Cardiac fibroblast (primary cell): ENCODE measurements around the gene RGS7.
"Not testable (repeated sequence)": the region's sequence is repeated elsewhere in the genome, so short reads cannot be mapped to it uniquely, and the experiment has no call there.

Source experiments
- DNase-seq, 2 donors: peaks; one replicate each; pipeline versions ENCODE4 v3.0.0 to v3.0.0-alpha.2; 2010; ENCODE audit warnings: low read depth in 2 of 2
- H3K4me3 ChIP-seq, 2 donors: replicated peaks in 1 of 2; 1 replicate in 1 of 2; 2 replicates in 1 of 2; pipeline ENCODE4 v1.5.1; 2011; ENCODE audit warnings: low read depth in 2 of 2, low read length in 2 of 2, mild to moderate bottlenecking in 2 of 2, moderate library complexity in 1 of 2
- TF ChIP-seq, protein P1 (sequence below): IDR thresholded peaks from one replicate; pipeline ENCODE4 v1.5.1; 2011; ENCODE audit warnings: low read depth, mild to moderate bottlenecking, low read length, inconsistent platforms

The RGS7 gene

DNA sequence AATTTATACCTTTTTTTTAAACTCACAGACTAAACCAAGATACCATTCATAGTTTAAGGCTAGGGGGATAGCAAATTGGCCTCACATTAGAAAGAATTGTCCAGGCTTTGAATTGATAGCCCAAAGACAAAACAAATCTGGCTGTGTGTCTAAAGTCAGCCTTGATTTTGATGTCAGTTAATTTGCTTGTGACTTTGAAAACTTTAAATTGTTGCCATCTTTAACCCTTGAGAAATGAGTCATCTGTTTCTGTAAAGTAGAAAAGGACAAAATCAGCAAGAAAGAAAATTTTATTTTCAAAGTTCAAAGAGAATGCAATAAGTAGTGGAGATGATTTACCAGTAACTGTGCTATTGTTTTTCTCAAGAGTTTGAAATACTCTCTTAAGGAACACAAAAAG, 184.5 kb downstream of the RGS7 start:
- DNase-seq = no peak
- no peak overlapping the region for H3K4me3 ChIP-seq
- TF ChIP-seq, protein P1, sequence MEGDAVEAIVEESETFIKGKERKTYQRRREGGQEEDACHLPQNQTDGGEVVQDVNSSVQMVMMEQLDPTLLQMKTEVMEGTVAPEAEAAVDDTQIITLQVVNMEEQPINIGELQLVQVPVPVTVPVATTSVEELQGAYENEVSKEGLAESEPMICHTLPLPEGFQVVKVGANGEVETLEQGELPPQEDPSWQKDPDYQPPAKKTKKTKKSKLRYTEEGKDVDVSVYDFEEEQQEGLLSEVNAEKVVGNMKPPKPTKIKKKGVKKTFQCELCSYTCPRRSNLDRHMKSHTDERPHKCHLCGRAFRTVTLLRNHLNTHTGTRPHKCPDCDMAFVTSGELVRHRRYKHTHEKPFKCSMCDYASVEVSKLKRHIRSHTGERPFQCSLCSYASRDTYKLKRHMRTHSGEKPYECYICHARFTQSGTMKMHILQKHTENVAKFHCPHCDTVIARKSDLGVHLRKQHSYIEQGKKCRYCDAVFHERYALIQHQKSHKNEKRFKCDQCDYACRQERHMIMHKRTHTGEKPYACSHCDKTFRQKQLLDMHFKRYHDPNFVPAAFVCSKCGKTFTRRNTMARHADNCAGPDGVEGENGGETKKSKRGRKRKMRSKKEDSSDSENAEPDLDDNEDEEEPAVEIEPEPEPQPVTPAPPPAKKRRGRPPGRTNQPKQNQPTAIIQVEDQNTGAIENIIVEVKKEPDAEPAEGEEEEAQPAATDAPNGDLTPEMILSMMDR = no peak

DNA sequence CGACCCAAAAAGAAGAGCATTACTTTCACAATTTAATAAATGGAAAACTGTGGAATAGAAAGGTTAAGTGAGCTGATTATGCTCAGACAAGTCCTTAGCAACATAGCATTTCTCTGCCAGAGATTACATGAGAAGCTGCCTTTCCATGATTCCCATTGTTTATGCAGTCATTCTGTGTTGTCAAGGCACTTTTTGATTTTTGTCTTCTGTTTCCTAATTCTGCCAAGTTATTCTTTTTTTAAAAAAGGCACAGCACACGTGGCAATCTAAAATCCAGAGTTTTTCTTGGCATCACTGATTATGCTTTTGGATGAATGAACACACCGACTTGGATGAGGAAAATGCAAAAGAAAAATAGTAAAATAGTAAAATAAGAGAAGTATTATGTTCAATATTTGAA, 185.0 kb downstream of the RGS7 start:
- no peak for DNase-seq
- H3K4me3 ChIP-seq = no peak overlapping the region
- TF ChIP-seq, protein P1 = no peak

DNA sequence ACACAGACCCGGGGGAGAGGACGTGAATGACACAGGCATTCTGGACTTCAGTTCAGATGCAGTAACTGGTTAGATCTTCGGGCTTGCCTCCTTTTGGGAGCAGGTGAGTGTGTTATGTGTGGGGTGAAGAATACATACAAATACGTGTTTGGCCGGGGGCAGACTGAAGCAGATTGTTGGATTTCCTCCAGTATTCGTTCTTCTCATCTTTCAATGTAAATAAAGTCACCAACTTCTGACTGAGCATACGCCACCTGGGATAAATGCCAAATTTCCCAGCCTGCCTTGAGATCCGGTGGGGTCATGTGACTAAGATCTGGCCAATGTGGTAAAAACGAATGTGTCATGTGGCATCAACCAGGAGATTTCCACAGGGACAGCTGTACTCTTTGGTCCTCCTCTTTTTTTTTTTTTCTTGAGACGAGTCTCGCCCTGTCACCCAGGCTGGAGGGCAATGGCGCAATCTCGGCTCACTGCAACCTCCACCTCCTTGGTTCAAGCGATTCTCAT, 189.8 kb downstream of the RGS7 start:
- no peak overlapping the region for H3K4me3 ChIP-seq
- DNase-seq = no peak
- TF ChIP-seq, protein P1 = no peak

DNA sequence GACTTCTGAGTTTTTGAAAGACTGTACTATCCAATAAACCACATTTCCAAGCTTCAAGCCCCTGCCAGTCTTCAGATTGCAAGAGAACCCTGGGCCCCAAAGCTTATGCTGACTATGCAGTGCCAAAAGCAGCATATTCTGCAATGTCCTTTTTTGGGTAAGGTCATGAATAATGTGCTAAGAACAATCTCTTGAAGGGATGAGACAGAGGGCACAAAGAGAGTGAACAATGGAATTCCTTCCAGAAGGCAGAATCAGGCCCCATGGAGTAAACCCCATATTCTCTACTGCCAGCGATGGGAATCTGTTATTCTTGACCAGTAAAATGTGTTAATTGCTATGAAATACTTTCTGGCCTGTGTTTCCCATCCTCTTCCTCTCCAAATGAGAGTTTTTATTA, 190.4 kb downstream of the RGS7 start:
- no peak overlapping the region for H3K4me3 ChIP-seq
- TF ChIP-seq, protein P1 = no peak
- DNase-seq = no peak

DNA sequence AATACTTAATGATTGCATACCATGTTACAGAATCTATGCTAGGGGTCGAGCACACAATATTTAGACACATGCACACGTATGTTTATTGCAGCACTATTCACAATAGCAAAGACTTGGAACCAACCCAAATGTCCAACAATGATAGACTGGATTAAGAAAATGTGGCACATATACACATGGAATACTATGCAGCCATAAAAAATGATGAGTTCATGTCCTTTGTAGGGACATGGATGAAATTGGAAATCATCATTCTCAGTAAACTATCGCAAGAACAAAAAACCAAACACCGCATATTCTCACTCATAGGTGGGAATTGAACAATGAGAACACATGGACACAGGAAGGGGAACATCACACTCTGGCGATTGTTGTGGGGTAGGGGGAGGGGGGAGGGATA, 191.7 kb downstream of the RGS7 start:
- not testable (repeated sequence) for DNase-seq, H3K4me3 ChIP-seq

DNA sequence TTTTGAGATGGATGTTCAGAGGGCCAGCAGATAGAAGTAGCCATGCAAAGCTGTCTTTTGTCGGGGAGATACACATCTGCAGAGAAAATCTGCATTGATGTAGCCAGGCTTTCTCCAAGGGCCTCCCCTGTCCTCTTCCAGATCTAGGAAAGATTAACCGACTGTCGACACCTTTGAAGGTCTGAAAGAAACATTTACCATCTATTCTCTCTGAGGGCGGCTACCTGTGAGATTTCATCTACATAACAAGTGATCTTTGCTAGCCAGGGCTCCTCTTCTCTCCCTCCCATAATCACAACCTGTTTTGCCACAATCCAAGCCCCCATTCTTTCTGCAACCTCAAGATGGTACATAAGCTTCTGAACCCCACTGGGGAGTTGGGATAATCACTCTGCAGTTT, 193.6 kb downstream of the RGS7 start:
- H3K4me3 ChIP-seq = no peak overlapping the region
- no peak for DNase-seq
- TF ChIP-seq, protein P1 = no peak

DNA sequence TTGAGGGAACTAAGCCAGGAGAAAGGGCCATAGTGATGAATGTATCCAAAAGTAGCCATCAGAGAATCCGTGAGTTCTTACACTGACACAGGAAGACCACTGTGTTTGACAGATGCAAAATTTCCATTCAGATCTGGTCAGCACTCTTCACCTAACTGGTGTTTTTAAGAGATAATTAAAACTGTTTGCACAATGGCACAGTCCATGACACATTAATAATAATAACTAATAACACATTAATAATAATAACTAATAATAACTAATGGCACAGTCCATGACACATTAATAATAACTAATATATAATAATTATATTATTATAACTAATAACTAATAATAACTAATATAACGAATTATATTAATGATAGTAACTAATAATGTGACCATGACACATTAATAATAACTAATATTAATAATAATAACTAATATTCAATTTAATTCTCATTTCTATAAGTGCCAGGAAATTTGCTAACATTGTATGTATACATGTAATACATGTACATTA, 195.8 kb downstream of the RGS7 start:
- TF ChIP-seq, protein P1 = no peak
- no peak for DNase-seq
- no peak overlapping the region for H3K4me3 ChIP-seq
